ENCODE results near the gene TMEM273.

Gene TMEM273
- 2.0 to 16.0 reads per million in 2 donors for total RNA-seq

DNA sequence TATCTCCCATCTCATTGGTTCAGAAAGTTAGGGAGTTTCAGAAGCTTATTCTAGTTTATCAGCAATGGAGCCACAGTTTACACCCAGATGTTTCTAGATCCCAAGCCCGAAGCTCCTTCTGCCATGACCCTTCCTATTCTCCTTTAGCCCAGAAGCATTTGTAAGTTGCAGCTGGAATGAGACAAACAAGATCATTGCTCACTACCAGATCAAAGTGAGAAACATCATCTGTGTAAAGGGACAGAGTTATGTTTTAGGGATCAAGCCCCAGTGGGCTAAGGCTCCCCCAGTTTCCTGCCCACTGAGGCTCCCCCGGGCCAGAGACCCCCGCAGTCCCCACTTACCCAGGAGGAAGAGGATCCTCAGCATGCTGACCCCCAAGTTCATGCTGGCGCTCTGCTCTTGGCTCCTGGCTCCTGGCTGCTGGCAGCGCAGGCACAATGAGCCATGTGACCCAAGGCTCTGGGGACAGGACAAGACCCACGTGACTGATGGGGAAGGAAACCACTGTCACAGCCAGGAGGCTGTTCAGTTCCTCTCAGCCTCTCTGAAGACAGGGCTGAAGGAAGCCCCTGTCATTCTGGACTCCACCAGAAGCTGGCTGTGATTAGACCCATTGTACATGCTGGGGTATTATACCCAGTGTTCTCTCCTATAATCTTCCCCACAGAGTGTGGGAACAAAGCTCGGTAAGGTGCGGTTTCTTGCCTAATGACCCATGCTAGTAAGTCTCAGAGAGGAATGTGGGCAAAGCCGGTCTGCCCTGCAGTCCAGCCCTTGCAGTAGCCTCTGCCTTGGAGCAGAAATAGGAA is at the start of gene TMEM273:
Gene TMEM273 (minus strand): TSS at position 442 of the 812 bp plus-strand sequence. CDS start 55 bp downstream, at position 387.
- no peak for DNase-seq

- DNase-seq: no peak
Observed at GRCh38 chr10:49237985-49238384, 49.8 kb upstream of the TMEM273 start.

GRCh38 chr10:49235392-49235791 is 47.2 kb upstream of the TMEM273 start:
- DNase-seq: no peak

DNA sequence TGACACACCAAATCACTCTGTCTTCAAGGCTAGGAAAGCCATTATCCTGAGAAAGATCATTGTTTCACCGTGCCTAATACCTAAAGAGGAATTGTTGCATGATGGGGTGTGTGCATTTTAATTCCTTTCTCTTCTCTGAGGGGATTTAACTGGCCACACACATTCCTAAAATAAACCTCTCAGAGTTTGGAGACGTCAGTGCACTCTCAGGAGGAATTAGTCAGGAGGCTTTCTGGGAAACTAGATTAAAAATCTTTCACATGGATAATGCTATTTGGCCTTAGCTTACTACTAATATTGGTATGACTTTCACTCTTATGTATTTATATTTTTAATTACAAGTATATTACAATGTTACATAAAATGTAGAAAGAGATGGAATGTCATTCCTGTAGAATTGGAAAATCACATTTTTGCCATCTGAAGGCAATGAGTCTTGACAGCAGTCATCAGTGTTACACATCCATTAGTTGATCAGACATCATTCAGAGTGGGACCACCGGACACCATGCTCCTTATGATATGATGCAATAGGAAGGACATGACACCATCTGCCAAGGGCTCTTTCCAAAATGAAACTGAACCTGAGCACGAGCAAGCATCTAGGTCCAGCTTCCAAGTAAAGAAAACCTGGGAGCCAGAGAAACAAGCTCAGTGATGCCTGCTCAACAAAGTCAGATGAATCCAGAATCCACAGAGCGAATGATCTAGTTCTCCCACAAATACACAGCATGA is 43.1 kb upstream of the TMEM273 start:
- no peak for DNase-seq

- no peak for DNase-seq
Observed at GRCh38 chr10:49230004-49230403, 41.8 kb upstream of the TMEM273 start.

GRCh38 chr10:49228677-49229076 is 40.5 kb upstream of the TMEM273 start:
- DNase-seq: no peak

- DNase-seq: no peak
Observed at GRCh38 chr10:49227406-49227805, 39.2 kb upstream of the TMEM273 start.

DNA sequence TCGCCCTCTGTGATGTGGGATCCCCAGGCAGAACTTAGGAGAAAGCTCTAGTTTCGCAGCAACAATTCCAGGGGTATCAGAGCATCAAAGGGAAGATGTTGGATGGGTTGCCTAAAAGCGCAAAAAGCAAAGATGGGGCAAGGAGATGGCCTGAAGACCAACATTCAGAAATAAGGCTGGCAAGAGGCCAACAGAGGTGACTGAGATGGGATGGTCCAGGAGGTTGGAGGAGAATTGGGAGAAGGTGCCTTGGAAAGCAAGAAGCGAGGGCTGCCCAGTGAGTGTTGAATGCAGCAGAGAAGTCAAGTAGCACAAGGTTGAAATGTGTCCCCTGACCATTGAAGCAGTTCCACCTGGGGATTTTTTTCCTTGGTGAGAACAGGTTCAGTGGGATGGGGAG is 38.4 kb upstream of the TMEM273 start:
- no peak for DNase-seq

DNA sequence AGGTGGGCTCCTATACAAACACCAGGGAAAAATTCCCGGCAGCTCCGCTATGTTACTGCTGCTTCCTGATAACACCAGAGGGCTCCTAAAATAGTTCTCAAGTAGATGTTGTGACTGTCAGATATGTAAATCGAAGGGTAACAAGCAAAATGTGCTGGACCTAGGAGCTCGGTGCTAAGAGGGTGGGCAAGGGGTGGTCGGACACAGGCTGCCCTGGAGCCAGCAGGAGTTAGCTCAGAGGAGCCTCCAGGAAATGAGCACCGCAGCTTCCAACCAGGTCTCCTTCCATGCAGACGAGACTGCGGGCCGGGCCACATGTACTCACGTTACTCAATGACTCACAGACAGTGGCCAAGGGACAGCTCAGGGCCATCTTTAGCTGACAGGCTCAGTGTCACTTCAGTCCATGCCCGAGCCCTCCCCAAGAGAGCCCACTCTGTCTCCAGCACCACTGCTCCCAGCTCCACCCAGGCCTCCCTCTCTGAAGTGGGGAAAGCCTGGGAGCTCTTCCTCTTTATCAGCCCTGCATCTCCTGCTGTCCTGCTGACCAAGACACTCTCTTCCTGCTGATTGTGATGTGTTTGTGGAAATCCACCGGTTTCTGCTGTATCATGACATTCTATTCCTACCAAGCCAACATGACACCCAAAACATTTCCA is 37.2 kb upstream of the TMEM273 start:
- no peak for DNase-seq

GRCh38 chr10:49223205-49223604 is 35.0 kb upstream of the TMEM273 start:
- DNase-seq: no peak

DNA sequence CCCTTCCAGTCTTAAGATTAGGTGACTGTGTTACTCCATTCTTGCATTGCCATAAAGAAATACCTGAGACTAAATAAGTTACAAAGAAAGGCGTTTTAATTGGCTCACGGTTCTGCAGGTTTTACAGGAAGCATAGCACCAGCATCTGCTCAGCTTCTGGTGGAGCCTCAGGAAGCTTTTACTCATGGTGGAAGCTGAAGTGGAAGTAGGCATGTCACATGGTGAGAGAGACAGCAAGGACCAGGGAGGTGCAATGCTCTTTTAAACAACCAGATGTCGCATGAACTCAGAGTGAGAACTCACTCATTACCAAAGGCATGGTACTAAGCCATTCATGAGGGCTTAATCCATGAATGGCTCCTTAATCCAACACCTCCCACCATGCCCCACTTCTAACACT is 34.0 kb upstream of the TMEM273 start:
- DNase-seq: no peak

GRCh38 chr10:49220679-49221078 is 32.5 kb upstream of the TMEM273 start:
- DNase-seq: no peak

DNA sequence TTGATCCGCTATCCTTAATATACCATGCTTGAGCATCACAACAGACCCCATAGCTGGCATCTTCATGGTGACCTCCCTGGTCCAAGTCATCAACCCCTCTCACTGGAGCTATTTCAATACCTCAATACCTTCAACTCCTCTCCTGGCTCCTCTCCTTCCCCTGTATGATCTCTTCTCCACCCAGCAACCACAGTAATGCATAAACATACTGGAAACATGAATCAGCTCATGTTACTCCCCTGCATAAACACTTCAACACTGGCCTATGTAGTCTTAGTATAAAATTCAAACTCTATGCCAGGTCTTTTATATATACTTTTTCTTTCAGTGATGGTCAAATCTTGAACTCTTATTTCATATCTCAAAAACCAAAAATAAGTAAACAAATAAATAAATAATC is 31.8 kb upstream of the TMEM273 start:
- no peak for DNase-seq

- no peak for DNase-seq
Observed at GRCh38 chr10:49219248-49219647, 31.1 kb upstream of the TMEM273 start.

DNA sequence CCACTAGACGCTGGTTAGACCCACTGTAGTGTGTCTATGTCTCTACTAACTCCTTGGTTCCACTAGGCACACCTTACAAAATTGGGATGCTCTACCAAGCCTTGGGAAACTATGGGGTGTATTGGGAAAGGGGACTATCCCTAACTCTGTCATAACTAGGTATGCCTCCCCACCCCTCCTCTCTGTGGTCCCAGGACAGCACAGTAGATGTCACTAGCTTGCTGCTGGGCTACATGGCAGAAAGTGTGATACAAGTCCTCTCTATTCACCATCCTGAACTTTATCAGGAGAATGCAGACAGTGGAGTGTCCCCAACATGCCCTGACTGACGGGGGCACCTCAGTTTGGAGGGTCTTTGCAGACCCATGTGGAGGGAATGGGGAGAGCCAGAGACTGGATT is 30.3 kb upstream of the TMEM273 start:
- no peak for DNase-seq

GRCh38 chr10:49217645-49218044 is 29.5 kb upstream of the TMEM273 start:
- no peak for DNase-seq

DNA sequence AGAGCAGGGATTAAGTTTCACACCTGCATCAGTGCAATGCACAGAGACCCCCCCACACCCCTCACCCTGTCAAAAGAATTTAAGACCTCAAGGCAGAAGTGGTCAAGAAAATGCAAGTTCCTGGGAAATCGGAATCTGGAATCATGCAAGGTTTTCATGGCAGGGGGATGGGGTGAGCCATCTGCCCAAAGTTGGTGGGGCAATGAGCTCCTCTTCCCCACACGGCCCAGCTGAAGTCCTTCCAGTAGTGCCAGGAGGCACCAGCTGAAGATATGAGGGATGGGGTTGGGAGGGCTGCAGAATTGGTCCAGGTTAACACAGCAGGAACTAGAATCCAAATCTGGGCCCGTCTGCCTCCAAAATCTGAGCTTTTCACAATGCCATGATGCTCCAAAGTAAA is 25.0 kb upstream of the TMEM273 start:
- DNase-seq: no peak

DNA sequence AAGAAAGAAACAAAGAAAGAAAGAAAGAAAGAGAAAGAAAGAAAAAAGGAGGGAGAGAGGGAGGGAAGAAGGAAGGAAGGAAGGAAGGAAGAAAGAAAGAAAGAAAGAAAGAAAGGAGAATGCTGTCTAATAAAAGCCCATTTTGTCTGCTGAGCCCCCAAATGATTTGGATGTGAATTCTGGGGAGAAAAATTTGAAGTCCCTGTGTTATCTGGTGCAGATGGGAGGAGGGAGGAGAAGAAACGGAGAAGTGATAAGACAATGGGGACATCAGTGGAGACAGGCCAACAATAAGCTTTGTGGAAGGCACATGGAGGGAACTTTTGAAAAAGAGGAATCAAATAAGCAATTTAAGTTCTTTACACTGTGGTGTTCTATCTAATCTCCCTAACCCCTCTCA is 24.6 kb upstream of the TMEM273 start:
- DNase-seq: no peak

GRCh38 chr10:49212076-49212475 is 23.9 kb upstream of the TMEM273 start:
- DNase-seq: no peak

DNA sequence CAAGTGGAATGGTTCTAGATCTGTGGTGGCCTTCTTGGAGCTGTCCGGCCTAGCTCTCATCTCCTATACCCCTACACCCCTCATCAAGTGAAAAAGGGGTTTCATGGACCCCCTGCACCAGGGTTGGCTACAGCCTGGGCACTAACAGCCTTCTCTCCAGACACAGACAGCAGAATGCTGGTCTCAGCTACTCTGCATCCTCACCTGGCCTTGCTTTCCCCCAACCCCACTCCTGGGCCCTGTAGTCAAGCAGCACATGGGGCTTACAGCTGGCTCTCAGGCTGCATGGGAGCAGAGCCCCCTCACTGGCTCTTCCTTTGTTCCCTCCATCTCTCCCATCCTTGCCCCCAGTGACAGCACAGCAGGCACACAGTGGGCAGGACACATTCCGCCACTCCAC is 20.8 kb upstream of the TMEM273 start:
- no peak for DNase-seq

DNA sequence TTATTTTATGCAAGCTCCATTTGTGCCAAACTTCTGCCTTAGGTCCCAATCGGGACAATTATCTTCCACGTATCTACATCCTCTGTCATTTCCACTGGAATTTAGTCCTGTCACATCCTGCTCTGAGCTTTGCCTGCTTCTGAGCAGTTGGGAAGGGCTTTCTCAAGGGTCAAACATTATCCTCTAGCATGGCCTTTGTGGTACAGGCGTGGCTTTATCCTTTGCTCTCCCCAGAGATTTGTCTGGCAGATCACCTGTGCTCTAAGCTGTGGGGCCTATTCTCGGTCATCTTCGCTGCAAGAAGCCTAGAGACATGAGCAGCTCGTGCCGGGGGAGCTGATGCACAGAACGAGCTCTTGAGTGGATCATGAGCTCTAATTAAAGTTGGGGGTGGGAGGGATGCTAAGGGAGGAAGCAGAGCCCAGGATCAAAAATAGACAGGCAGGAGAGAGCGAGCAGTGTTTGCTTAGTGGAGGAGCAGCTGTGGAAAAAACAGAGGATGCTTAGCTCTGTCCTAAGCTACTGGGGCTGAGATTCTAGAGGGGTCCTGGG is 19.8 kb upstream of the TMEM273 start:
- no peak for DNase-seq

DNA sequence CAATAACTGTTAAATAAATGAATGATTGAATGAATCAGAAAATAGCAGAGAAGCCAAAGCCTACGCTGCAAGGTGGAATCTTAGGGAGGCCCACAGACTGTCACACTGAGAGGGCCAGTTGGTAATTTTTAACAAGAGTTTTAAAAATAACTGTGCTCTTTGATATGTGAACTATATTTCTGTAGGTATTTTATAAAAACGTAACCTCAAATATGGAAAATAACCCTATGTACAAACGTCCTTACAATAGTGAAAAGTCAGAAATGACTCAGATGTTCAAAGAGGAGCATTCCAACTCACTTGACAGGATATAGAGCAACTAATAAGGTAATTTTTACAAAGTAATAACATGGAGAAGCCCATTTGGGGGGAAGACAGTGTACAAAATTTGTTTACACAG is 18.9 kb upstream of the TMEM273 start:
- DNase-seq: no peak

GRCh38 chr10:49205206-49205605 is 17.0 kb upstream of the TMEM273 start:
- no peak for DNase-seq
